Stimulated activated CD4-positive, alpha-beta T cell treated with anti-CD3 and anti-CD28 coated beads, TNF-alpha, amount 100 ng/mL, for 48 hours (primary cell): ENCODE data around the gene KSR1.
"Not testable (repeated sequence)": the region's sequence is repeated elsewhere in the genome, so short reads cannot be mapped to it uniquely, and the experiment has no call there.

Experiments used
- DNase-seq, 3 donors: peaks; one replicate each; pipeline ENCODE4 v3.0.0-alpha.2; 2020; ENCODE audit warnings: low read depth in 3 of 3

Gene KSR1

GRCh38 chr17:27426471-27426870 lies 29.8 kb upstream of the KSR1 start:
- DNase-seq = not testable (repeated sequence)

- not testable (repeated sequence) for DNase-seq
Measured at GRCh38 chr17:27427166-27427862, 28.9 kb upstream of the KSR1 start.

- no peak for DNase-seq
Measured at GRCh38 chr17:27428781-27429505, 27.3 kb upstream of the KSR1 start.

- DNase-seq = no peak
Measured at GRCh38 chr17:27429666-27430382, 26.4 kb upstream of the KSR1 start.

- DNase-seq = no peak
Measured at GRCh38 chr17:27430383-27430840, 25.8 kb upstream of the KSR1 start.

GRCh38 chr17:27430882-27431491 lies 25.3 kb upstream of the KSR1 start:
- DNase-seq = no peak

- no peak for DNase-seq
Measured at GRCh38 chr17:27433521-27433920, 22.7 kb upstream of the KSR1 start.

- DNase-seq = not testable (repeated sequence)
Measured at GRCh38 chr17:27435431-27436070, 20.7 kb upstream of the KSR1 start.

- no peak for DNase-seq
Measured at GRCh38 chr17:27438348-27438998, 17.8 kb upstream of the KSR1 start.

GRCh38 chr17:27439342-27439741 lies 16.9 kb upstream of the KSR1 start:
- no peak for DNase-seq

- no peak for DNase-seq
Measured at GRCh38 chr17:27442702-27443101, 13.5 kb upstream of the KSR1 start.

- DNase-seq = no peak
Measured at GRCh38 chr17:27443491-27443890, 12.8 kb upstream of the KSR1 start.

GRCh38 chr17:27445971-27446370 lies 10.3 kb upstream of the KSR1 start:
- DNase-seq = no peak

GRCh38 chr17:27446569-27447301 lies 9.5 kb upstream of the KSR1 start:
- no peak for DNase-seq

- not testable (repeated sequence) for DNase-seq
Measured at GRCh38 chr17:27448534-27448933, 7.7 kb upstream of the KSR1 start.

- no peak for DNase-seq
Measured at GRCh38 chr17:27449541-27449940, 6.7 kb upstream of the KSR1 start.

- no peak for DNase-seq
Measured at GRCh38 chr17:27449988-27450387, 6.3 kb upstream of the KSR1 start.

GRCh38 chr17:27450416-27450815 lies 5.8 kb upstream of the KSR1 start:
- DNase-seq = no peak

- DNase-seq = no peak
Measured at GRCh38 chr17:27451906-27452305, 4.3 kb upstream of the KSR1 start.

- DNase-seq = no peak
Measured at GRCh38 chr17:27452828-27453227, 3.4 kb upstream of the KSR1 start.
